HG03432 (cell line): ENCODE results near the gene C2CD3.
"Not testable (repeated sequence)": the region's sequence is repeated elsewhere in the genome, so short reads cannot be mapped to it uniquely, and the experiment has no call there.

Source experiments
- ATAC-seq: cut with Tn5 transposase; IDR thresholded peaks from one replicate; pipeline ENCODE4 v1.9.1; 2021; ENCODE audit warnings: mild to moderate bottlenecking, moderate library complexity; ENCODE audit not compliant: unreplicated experiment

The C2CD3 gene

DNA sequence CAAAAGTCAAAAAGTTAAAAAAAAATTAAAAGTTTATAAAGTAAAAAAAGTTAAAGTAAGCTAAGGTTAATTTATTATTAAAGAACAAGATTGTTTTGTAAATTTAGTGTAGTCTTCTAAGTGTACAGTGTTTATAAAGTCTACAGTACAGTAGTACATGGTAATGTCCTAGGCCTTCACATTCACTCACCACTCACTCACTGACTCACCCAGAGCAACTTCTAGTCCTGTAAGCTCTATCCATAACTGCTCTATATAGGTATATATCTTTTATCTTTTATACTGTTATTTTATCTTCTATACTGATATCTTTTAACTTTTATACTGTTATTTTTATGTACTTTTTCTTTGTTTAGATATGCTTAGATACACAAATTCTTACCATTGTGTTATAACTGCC is 11.2 kb downstream of the C2CD3 start:
- no peak for ATAC-seq

DNA sequence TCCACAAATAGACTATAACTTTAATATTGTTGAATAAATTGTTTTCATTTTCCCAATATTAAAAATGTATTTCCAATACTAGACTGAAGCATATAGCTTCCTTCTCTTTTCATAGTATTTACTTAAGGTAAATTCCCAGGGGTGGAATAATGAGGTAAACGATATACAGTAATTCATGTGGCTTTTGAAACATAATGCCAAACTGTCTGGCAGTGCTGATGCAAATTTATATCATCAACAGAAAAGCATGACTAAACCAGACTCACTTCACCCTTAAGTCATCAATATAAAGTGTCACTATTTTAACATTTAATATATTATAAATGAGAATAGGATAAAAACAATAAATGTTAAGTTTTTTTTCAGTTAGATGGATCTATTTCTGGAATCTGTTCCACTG is 13.6 kb downstream of the C2CD3 start:
- ATAC-seq = no peak

DNA sequence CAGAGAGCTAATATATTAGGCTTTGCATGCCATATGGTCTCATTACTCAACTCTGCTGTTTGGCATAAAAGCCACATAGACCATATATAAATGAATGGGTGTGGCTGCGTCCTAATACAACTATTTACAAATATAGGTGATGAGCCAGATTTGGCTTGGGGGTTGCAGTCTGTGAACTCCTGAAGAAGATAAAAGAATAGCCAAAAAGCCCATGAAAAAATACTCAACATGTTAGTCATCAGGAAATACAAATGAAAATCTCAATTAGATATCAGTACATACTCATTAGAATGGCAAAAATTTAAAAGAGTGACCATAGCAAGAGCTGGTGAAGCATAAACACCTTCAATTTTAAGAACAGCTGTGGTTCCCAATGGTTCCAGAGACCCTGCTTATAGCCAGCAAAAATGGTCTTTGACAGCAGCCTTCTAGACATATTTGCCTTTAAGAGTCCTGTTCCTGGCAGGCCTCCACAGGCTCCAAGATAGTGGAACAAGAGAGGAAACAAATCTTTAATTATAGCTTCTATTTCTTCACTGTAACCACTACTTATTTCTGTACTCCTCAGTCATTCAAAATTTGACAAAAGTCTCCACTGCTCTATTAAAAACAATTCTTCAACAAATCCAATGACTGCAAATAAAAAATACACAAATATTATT is 16.1 kb downstream of the C2CD3 start:
- ATAC-seq = no peak

DNA sequence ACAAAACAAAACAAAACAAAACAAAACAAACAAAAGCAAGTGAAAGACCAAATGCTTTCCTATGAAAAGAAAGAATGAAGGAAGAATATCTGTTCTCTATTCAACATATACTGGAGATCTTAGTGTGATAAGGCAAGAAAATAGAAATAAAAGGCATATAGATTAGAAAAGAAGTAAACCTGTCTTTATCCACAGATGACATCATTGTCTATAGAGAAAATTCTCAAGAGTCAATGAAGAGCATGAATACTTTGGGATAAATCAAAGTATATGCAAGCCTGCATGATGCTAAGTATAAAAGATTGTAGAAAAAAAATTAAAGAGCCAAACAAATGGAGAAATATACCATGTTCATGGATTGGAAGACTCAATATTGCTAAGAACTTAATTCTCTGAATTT is 17.6 kb downstream of the C2CD3 start:
- no peak for ATAC-seq

DNA sequence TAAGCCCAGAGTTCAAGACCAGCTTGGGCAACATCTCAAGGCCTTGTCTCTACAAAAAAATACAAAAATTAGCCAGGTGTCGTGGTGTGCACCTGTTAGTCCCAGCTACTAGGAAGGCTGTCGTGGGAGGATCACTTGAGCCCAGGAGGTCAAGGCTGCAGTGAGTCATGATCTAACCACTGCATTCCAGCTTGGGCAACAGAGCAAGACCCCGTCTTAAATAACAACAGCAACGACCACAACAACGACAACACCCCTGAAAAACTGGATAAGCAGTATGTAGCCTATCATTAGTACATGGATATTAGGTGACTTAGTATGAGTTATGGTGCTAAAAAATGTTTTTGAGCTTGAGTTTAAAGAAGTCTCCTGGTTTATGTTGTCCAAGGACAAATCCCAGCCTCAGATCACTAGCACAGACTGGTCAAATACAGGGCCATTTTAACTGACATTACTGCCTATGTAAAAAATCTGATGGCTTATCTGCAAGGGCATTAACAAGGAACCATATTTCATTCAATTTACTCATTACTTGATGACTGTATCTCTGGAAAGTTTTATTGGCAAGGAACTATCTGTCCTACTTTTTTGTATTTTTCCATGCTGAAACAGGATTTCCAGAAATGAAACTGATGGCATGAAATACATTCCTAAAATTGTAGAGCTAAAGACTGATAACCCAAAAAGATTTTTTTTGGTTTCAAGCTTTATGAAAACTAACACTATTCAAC is 23.4 kb downstream of the C2CD3 start:
- no peak for ATAC-seq

DNA sequence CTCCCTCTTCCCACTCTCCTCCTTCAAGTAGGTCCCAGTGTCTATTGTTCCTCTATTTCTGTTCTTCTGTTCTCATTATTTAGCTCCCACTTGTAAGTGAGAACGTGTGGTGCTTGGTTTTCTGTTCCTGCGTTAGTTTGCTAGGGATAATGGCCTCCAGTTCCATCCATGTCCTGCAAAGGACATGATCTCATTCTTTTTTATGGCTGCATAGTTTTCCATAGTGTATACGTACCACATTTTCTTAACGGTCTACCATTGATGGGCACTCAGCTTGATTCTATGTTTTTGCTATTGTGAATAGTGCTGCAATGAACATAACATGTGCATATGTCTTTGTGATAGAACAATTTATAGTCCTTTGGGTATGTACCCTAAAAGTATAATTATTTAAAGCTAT is 26.2 kb downstream of the C2CD3 start:
- ATAC-seq = no peak

DNA sequence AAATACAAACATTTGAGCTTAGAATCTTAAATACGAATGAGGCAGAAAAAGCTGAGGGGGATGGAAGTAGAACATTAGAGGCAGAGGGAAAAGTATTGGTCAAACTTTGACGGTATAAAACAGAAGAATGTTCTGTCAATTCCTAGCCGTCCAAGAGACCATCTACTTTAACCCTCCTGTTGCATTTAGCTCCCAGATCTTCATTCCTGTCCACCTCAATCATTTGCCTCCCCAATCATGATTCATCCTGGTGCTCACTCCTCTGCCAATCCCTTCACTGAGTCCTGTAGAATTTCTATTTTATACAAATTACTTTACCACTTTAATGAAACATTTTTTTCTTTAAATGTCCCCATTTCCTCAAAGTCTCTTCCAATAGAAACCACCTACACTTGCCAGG is 28.2 kb downstream of the C2CD3 start:
- no peak for ATAC-seq

DNA sequence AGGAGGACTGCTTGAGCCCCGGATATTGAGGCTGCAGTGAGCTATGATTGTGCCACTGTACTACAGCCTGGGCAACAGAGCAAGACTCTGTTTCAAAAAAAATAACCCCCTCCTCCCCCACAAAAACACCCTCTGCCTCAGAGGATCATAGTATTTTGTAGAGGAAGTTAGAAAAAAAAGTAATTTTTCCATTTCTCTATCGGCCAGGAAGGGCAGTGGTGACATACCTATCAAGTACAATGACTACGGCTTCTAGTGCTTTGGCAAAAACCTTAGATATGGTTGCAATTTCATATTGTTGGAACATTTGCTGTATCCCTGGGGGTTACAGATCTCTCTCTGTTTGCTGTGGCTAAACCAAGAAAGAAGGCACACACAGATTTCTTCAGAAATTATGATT is 28.9 kb downstream of the C2CD3 start:
- ATAC-seq = no peak

DNA sequence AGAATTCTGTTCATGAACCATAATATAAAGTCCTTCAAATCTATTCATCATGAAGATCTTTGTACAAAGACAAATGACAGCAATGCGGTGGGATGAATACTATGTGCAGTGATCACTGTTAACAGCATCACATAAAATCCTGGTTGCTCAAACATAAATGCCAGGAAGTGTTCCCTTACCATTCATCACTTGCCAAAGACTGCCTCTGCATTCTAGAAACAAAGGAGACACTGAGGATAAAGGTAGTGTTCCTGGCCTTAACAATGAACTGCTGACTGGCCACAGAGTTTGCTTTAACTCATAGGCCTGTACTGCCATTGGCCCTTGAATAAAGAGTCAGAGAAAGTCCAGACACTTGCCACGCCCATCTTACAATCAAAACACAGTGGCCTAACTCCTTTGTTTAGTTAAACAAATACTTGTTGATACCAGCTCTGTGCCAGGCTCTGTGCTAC is 29.5 kb downstream of the C2CD3 start:
- no peak for ATAC-seq

DNA sequence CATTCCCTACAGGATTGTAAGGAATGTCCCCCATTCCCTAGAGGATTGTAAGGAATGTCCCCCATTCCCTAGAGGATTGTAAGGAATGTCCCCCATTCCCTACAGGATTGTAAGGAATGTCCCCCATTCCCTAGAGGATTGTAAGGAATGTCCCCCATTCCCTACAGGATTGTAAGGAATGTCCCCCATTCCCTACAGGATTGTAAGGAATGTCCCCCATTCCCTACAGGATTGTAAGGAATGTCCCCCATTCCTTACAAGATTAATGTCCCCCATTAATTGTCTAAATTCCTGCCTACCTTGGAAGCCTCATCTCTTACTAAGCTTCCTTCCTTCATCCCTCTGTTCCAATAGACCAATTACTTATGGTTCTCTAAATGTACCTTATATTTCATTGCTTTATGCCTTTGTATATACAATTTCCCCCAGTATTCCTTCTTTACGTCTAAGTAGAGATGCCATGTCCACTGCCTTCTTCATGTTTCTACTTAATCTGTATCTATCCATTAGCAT is 30.8 kb downstream of the C2CD3 start:
- not testable (repeated sequence) for ATAC-seq

DNA sequence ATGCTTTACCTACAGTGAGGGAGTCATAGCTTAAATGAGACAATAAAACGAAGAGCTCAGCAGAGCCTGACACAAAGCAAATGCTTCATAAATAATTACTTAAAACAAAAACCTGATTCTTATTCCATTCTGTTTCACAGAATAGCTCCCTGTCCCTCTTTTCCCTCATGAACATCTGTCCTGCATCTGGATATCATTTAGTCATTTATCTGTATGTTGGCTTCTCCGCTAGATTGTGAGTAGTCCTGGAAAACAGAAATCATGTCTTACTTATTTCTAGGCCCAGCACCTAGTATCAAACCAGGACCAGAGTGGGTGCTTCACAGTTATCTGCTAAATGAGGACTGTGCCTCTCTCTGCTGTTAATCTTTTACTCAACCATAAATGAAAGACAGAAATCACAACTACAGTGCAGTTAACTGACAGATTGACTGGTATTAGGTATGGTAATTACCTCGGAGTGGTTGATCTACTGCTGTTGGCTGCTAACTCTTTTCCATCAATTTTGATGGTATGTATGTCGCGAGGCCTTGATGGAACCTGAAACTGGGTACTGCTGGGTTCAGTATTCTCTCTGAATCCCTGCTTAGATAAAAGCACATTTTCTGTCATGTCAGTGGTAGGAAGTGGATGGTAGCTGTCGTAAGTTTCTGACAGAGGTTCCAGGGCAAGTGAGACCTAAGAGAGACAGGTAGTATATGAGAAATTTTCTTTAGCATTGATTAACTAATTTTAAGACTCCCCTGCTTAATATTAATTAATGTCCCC is 31.5 kb downstream of the C2CD3 start:
- ATAC-seq = no peak

DNA sequence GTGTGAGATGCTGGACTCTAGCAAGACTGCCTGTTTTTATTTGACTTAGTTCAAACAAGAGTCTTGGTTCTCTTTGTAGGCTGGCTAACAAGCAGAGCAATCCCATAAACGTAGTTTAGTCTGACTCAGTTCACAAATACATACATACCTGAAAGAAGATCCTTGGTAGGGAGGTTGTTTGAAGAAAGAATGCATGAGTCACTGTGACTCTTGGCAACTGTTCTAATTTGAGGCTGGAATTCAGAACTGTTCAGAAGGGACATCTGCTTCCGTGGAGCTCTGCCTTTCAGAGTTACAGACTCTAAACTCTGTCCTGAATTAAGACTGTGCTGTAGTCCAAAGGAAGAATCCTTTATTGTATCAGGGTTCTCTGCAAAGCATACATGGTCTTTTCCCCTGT is 32.2 kb downstream of the C2CD3 start:
- ATAC-seq = no peak

DNA sequence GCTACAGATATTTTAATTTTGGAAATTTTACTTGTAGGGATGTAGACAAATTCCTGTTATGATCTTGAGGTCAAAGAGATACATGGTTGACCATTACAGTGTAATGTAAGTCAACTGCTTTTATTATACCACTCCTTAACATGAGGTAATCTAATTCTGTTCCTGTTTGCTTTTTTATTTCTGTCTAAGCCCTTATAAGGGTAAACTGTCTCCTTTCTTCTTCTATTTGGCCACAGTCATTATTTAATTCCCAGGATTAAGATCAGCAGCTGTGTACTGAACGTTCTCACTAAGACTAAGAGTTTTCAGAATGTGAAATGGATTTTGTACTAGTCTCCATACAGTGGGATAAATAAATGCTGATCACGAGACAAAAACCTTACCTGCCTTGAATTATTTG is 32.8 kb downstream of the C2CD3 start:
- ATAC-seq = no peak

DNA sequence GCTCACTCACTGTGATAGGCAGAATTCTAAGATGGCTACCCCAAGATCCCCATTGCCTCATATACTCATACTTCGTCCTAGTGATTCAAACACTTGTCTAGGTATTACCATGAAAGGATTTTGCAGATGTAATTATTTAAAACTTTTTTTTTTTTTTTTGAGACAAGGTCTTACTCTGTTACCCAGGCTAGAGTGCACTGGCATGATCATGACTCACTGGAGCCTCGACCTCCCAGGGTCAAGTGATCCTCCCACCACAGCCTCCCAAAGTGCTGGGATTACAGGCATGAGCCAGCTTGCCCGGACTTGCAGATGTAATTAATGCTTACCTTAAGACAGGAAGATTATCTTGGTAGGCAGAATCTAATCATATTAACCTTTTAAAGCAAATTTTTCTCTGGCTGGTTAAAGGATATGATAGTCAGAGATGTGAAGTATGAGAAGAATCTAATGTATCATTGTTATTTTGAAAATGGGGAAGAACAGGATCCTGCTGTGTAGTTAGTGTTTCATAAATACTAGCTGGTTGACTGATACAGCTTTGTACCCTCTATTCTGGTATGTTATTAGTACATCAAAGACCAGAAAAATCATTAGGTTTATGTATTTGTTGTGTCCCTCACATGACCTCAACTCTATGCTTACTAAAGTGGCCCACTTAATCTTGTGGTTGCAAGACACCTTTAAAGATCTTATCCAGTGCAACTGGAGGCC is 35.5 kb downstream of the C2CD3 start:
- no peak for ATAC-seq

DNA sequence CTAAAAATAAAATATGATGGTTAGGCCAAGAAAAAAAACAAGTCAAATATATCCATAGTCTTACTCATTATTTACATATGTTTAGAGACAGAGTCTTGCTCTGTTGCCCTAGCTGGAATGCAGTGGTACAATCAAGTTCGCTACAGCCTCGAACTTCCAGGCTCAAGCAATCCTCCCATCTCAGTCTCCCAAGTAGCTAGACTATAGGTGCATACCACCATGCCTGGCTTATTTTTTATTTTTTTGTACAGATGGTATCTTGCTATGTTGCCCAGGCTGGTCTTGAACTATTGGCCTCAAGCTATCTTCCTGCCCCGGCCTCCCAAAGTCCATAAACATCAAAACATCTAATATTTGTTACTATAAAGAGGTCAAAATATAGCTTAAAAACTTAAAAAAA is 36.1 kb downstream of the C2CD3 start:
- ATAC-seq = no peak

DNA sequence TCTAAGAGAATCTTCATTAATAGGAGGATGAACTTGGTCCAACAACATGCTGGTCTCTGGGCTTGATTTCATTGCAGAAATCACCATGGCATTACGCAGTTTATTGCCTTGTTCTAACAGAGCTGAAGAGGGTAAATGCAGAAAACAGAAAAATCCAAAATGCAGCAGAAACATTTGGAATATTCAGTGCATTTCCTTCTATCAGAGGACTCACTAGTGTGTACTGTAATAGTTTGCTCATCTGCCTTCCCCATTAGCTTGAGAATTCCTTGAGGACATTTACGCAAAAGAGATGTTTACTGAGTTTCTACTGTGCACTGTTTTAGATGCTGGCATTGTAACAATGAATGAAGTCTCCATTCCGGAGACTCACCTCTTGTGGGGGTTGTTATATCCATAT is 37.4 kb downstream of the C2CD3 start:
- no peak for ATAC-seq

DNA sequence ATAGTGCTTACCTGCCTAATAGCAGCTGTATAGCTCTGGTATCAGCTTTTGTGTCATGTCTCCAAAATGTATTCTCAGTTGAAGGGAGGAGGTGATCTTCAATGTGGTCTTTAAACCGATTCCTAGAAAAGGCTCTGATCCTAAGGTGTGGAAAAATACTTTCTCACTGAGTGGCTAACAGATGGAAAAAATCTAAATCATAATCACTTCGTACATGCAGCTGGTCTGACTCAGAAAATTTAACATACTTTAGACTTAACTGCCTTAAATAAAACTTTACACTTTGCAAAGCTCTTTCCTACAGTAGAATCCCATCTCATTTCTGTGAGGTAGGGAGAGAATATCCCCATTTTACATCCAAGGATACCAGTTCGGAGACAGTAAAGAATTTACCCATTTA is 38.0 kb downstream of the C2CD3 start:
- ATAC-seq = no peak

DNA sequence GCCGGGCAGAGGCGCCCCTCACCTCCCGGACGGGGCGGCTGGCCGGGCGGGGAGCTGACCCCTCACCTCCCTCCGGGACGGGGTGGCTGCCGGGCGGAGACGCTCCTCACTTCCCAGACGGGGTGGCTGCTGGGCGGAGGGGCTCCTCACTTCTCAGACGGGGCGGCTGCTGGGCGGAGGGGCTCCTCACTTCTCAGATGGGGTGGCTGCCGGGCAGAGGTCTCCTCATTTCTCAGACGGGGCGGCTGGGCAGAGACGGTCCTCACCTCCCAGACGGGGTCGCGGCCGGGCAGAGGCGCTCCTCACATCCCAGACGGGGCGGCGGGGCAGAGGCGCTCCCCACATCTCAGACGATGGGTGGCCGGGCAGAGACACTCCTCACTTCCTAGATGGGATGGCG is 41.7 kb downstream of the C2CD3 start:
- ATAC-seq = not testable (repeated sequence)

DNA sequence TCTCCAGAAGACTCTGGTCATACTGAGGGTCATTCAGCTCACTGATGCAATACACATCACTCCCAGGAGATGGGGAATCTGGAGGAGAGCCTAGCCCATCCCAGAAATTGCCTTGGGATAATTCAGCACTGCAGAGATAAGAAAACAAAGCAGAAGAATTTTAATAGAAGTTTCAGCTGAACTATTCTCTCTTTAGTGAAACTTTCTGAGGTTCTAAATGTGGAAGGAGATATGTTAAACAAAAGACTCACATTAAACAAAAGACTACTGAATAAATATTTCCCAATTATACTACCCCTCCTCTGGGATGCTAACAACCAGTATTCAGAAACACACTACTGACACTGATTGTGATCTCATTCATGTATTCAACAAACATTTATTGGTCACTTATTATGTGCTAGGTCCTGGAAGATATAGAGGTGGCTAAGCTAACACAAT is 47.8 kb downstream of the C2CD3 start:
- no peak for ATAC-seq

DNA sequence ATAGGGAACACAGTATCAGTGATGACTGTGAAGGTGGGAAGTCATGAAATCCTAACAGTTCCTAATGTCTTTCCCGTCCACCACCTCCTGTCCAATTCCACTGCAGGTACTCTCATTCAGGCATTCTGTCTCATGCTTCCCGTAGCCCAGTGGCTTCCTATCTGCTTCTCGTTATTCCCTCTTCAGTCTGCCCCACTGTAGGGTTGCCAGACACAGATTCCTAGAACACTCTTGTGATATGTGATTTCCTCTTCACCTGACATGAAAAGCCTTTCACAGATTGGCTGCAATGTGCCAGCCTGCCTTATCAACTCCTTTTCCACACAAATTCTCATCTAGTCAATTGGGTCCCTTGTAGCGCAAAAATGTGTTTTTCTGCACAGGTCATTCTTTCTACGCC is 49.0 kb downstream of the C2CD3 start:
- no peak for ATAC-seq
